ENCODE data around the gene ETAA1. TPM values are rescaled to one million over a fixed set of nuclear protein-coding genes. Genes with fewer than 3 reads are reported as not detected.

Gene ETAA1
- polyA plus RNA-seq (ENCODE audit: insufficient read length in 10 of 10): 10 to 100 TPM in 9 of 10 donors, 1 to 10 TPM in 1; 9.4 to 15.3 (median 12.1) TPM
- long read RNA-seq, donor 1, partial matches to known transcripts: 0 of 1 reads
- long read RNA-seq, donor 1, other reads (novel, unspliced or antisense): 0 of 1 reads
- long read RNA-seq, donor 2: 0 reads
- long read RNA-seq, donor 3: 0 reads
- long read RNA-seq, donor 4: 0 reads
- long read RNA-seq, donor 5, partial matches to known transcripts: 0 of 1 reads
- long read RNA-seq, donor 5, other reads (novel, unspliced or antisense): 0 of 1 reads
- long read RNA-seq, donor 6, partial matches to known transcripts: 0 of 1 reads
- long read RNA-seq, donor 6, other reads (novel, unspliced or antisense): 0 of 1 reads
- long read RNA-seq, donor 7, partial matches to known transcripts: 0 of 1 reads
- long read RNA-seq, donor 7, other reads (novel, unspliced or antisense): 0 of 1 reads
- long read RNA-seq, donor 8, partial matches to known transcripts: 0 of 1 reads
- long read RNA-seq, donor 8, other reads (novel, unspliced or antisense): 0 of 1 reads
- long read RNA-seq, donor 9: 0 reads

DNA sequence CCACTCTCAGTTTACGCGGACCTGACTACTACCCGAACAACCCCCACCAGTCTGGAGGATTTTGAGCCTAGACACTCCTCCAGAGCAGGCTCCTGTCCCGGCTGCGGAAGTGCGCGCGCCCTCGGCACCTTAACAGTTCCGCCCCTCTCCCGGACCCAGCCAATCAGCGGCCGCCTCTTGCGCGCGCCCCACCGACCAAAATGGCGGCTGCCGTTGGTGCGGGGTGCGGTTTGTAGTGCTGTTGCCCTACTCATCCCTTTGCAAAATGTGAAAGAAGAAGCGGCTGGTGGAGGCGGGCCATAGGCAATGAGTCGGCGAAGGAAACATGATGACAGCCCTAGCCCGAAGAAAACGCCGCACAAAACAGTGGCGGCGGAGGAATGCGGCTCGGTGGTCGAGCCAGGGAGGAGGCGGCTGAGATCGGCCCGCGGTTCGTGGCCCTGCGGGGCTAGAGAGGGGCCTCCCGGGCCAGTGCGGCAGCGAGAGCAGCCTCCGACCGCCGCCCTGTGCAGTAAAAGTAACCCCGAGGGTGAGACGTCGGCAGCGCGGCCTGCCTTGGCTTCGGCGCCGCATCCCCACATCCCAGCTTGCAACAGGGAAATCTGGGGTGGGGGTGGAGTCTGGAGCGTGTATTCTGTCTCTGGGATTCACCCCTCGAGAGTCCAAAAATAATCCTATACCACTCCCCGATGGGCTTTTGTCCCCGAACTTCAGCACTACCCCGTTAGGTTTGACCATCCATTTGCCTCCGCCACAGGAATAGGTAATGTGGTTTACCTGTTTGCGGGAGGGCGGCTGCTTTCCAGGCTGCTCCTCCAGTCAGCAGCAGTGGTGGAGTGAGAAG is at the start of gene ETAA1:
Gene ETAA1 (plus strand): TSS at position 191 of the 844 bp plus-strand sequence. CDS start 116 bp downstream, at position 307.
- peak; percentile 92 to 97 (median 93) for DNase-seq

DNA sequence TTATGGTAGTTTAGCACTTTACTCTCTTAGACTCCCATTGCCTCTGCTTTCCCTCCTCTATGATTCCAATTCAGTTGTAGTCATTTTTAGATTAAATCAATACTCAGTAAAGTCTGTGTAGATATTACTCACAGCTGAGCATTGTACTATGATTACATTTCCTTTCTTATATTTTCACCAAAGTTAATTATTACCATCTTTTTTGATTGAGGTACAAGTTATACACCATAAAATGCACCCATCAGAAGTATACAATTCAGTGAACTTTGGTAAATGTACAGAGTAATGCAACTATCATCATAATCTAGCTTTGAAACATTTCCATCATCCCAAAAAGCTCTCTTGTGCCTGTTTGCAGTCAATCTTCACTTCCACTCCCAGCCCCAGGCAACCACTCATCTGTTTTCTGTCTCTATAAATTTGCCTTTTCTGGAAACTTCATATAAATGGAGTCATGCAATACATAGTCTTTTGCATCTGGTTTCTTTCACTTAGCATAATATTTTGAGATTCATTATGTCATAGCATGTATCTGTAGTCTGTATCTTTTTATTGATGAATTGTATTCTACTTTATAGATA is 30.2 kb upstream of the ETAA1 start:
- DNase-seq: no peak

DNA sequence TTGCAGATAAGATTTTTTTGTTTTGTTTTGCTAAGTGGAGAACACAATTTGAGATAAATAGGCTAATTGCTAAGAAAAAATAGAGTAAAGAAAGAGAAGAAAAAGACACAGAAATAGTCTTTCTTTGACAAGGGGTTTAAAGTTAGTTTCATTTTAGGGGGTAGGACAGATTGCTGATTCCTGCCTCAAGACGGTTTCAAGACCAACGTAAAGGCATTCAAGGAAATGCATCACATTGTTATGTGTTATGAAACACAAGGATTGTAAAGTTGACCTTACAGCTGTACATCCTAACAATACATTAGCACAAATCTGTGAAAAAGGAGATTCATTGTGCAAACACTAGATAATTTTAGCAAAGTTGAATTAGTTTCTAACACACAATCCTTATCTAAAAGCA is 22.7 kb upstream of the ETAA1 start:
- DNase-seq: no peak

DNA sequence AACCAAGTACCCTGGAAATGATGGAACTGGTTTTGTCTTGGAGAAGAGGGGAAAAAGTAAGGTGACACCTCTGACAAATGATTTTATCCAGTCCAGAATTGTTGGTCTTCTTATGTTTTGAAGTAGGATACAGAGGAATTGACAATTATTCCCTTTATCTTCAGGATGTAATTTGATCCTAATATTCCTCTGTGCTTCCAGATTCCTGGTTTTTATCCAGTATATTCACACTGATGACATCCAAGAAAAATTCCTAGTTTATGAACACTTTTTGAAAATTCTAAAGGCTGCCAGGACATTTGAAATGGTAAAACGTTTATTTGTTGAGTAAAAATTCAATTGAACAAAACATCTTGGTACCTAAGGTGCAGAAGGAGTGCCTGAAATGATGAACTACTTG is 22.2 kb upstream of the ETAA1 start:
- no peak for DNase-seq

DNA sequence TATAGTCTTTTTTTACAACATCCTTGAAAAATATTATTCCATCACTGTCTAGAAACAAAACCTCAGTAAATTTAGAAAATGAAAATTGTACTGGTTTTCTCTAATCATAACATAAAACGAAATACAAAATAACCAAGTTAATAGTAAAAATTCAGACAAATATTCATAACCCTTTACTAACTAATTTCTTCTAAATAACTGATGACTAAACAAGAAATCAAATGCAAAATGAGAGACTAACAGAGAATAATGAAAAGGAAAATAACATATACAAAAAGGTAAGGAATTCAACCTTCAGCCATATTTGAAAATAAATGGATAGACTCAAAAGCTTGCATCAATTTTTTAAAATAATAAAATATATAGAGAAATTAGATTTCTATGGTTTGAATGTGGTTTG is 18.6 kb upstream of the ETAA1 start:
- no peak for DNase-seq

DNA sequence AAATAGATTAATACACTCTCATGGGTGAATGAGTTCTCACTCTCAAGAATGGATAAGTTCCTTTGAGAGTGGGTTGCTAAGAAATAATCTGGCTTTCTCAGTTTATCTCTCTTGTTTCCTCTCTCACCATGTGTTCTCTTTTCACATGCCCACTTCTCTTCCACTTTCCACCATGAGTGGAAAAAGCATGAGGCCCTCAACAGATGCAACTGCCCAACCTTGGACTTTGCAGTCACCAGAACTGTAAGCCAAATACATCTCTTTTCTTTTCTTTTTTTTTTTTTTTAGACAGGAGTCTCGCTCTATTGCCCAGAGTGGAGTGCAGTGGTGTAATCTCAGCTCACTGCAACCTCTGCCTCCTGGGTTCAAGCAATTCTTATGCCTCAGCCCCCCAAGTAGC is 18.1 kb upstream of the ETAA1 start:
- no peak for DNase-seq

DNA sequence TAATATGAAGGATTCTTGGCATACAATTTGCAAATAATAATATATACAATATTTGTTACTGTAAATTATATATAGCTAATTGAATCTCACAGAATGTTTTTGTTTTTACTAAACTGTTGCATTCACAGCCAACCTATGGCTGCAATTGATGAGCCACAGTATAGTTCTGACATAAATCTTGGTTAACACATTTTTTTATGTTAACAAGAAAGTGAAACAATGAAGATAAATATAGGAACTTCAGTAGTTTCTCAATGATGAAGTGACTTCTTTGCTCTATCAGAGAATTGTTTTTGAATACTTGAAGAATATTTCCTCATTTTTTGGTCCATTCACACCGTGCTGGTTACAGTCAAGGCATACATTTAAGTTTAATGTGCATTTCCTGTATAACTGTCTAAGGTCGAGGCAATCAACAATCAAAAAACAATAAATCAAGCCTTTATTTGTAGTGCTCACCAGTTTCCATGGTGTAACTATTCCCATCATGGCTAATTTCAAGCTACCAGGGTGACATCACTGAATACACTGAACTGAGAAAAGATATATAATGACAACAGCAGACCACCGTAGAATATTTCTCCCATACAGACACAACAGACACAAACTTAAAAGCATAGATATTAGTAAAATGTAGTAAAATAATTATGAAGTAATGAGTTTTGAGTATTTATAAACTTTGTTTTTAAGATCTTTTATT is 12.9 kb upstream of the ETAA1 start:
- DNase-seq: no peak

DNA sequence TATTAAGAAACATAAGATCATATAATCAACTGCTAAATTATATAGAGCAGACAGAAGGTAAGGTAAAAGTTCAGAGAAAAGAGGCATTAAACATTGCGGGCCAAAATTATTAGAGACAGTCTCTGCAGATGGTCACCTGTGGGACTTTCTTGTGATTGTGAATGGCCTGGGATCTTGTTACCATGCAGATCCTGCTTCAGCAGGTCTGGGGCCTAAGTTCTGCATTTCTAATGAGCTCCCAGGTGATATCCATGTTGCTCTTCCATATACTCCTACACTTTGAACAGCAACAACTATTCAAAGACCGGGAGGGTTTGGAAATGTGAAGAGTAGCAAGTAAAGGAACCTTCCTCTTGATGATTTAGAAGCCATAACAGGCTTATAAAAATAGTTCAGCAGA is 8.5 kb upstream of the ETAA1 start:
- DNase-seq: no peak

DNA sequence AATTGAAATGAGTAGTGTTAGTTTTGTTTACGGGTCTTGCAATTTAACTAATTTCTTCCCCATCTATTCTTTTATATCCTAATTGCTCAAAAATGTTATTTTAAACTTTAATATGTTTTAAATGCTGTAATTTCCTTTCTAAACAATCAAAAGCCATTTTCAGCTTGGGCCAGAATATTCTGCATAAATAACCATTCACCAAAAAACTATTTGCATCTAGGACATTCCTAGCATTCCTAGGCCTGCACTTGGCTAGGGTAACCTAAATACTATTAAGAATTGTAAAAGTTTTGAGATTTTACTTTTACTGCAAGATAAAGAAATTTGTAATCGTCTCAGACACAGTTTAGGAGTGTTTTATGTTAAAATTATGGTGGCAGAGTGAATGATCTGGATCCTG is 7.8 kb upstream of the ETAA1 start:
- DNase-seq: peak in 2 of 3 donors; percentile 7 to 36

DNA sequence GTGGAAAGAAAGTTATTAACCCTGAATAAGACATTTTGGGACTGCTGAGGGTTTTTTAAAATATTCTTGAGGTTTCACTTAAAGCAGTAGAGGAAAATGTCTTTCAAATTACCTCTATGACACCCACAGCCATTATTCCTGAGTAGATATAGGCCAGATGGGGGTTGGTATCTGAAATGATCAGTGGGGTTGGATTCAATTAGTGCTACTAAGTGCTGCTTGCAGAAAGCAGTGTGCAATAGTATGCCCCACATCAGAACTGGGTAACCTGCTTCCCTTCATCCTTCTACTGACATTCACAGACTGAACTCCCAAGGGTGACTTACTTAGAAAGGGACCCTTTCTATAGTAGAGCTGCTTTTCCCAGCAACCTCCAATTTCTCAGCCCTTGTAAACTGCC is 7.3 kb upstream of the ETAA1 start:
- no peak for DNase-seq

DNA sequence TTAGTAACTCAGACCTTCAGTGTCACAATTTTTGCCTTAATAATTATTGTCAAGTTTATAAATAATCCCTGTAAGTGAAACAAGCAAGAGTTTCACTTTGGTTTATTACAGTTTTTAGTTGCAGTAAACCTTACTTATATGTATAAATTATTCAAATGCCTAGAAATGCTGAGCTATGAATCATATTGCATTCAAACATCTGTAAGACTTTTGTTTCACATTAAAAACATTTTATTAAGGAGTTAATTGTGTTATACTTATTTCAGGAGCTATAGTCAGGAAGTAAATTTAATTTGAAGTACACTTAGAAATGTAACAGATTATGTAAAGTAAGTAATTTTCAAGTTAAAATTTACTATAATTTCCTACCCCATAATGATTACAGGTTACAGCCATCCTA is 3.9 kb upstream of the ETAA1 start:
- DNase-seq: no peak

DNA sequence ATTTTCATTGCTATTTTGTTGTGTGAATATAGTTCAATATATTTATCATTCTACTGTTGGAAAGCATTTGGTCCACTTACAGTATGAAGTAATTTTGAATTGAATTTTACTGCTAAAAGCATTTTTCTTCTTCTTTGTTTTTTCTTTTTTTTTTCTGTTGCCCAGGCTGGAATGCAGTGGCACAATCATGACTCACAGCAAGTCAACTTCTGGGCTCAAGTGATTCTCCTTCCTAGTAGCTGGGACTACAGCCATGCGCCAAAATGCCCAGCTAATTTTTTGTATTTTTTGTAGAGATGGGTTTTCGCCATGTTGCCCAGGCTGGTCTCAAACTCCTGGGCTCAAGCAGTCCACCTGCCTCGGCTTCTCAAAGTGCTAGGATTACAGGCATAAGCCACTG is 2.4 kb upstream of the ETAA1 start:
- DNase-seq: no peak

DNA sequence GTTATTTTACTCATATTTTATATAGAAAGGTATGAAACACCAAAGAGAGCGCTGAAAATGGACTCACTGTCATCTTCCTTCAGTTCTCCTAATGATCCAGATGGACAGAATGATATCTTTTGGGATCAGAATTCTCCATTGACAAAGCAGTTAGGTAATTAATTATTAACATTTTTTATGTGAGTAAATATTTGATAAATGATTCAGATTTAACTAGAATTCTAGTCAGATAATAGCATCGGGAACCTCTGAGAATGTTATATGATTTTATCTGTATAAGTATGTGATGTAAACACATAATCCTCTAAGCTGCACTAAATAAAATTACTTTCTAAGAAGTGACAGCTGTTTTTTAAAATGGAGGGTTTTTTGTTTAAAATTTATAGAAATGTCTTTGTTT is 2.0 kb downstream of the ETAA1 start:
- no peak for DNase-seq

DNA sequence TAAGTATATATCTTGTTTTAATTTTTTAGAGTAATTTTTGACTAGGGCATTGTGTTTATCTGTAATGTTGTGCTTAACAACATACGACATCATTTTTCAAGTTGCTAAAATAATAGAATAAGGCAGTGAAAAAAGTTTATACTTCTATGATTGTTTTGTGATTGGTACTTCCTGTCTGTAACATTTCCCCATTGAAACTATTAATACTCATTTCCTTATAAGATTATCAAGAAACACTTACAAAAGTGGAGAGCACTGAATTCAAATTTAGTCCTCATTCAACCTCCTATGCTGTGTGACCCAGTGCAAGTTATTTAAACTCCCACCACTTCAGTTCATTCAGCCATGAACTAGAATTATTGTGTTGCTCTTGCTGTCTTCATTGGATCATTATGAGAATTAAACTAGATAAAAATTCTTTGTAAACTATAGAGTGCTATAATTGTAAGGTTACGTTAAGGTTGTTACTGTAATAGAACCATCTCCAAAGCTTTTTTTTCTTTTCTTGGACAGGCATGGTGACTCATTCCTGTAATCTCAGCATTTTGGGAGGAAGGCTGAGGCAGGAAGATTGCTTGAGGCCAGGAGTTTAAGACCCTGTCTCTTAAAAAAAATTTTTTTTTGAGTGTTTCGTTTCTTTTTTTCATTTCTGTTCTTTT is 2.8 kb downstream of the ETAA1 start:
- no peak for DNase-seq

DNA sequence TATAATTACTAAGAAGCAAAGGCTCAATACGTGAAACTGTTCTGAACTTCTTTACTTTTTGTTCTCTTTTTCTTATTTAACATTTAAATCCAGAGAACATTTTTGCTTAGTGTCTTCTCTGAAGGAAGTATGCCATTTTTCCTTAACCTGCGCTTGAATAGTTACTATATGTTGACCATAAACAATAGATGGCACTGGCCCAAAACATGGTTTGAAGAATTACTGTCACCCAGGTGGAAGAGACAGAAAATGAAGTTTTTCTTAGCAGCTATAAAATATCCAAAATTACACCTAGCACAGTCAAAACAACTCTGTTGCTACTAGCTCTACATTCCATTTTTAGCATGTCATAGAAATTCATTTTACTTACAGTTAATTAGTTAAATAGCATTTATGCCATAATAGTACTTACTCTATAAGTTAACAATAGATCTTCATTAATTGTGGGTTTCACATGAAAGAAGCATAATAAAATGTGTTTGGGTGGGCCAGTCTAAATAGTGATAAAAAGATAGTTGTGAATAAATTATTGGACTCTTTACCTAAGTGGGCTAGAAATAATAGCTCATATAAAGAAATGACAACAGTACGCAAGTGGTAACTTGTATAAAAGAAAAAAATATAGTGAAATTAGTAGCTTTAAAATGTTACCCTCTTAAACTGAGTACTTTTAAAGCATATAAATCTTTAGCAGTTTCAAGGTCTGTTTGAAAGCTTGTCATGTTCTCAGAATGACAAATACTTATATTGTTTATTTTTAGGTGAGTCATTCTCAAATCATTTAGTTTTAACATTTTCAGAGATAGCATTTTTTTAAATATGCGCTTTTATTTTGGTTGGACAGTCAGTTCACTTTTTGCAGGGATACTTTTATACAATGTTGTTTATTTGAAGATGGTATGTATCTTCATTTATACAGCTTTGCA is 3.7 kb downstream of the ETAA1 start:
- no peak for DNase-seq

DNA sequence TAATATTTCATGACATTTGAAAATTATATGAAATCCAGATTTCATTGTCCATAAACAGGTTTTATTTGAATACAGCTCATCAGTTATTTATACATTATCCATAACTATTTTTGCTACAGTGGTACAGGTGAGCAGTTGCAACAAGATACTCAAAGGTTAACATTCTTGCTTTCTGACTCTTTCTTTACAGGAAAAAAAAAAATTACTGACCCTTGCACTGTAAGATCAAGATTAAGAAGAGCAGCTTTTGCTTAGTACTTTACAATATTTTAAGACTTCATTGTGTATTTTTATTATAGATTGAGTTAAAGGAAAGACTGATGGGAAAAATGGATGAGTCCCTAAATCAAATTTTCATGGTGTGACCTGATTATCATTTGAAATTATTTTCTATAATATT is 11.2 kb downstream of the ETAA1 start:
- no peak for DNase-seq

DNA sequence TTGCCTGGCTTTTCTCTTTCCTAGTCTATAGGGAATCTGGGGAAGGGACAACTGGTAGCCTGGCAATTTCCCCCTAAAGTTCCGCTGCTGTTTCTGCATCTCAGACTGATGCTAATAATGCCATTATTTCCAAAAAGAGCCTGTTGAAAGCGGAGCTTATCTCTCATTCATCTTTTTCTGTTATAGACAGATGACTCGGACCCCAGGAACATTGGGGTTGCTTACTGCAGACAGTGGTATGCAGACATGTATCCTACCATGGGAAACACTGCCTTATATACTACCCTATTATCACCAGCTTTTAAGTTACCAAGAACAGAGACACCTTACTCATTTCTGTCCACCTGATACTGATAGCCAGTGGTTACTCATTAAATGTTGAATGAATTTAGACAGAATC is 15.3 kb downstream of the ETAA1 start:
- DNase-seq: no peak

DNA sequence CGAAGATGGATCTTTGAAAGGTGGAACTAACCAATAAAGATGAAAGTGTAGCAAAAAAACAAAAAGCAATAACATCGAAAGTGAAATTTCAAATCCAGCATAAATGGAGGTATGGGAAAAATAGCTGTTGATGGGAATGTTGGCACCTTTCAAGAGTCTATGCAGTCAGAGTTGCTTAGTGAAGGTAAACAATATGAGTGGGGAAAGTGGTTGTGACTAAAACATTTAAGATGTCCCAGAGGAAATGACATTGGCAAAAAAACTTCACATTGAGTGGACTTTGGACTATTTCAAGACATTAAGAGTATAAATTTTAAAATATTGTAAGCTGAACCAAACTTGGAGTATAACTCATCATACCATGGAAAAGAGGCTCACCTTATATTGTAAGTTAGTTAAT is 17.7 kb downstream of the ETAA1 start:
- DNase-seq: no peak

DNA sequence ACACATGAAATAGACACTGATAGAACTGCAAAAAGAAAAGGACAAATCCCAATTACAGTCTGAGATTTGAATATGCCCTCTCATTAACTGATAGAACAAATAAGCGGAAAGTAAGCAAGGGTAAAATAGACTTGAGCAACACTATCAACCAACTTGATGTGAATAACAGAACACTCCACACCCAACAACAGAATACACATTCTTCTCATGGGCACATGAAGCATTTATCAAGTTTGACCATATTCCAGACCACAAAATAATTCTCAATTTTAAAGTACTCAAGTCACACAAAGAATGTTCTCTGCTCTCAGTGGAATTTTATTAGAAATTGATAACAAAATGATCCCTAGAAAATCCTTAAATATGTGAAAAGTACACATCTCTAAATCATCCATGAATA is 19.0 kb downstream of the ETAA1 start:
- no peak for DNase-seq

DNA sequence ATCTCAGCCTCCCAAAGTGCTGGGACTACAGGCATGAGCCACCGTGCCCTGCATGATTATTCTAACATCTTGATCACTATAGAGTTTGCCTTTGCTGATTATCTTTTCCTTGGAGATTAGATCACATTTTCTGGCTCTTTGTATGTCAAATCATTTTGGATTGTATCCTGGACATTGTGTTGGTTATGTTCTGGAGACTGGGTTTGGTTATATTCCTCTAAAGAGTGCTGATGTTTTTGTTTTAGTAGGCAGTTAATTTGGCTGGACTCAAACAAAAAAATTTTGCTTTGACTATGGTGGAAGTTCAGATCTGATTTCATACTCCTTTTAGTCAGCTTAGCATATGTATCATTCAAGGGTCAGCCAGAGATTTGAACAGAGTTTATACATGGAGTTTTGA is 26.4 kb downstream of the ETAA1 start:
- no peak for DNase-seq

Data from muscle of back (tissue), 13 donors.